A549 treated with Mapracorat at 1 μM for 4 hours (cell line): Measurements from ENCODE around the gene CGB2. TPM values are rescaled to one million over a fixed set of nuclear protein-coding genes. Genes with fewer than 3 reads are reported as not detected.

Experiments used
- total RNA-seq: library from RNA; stranded (reverse); fragments of 200-300 nt; extraction: Qiagen RNA extraction; gene quantifications from 5 replicates; pipeline ENCODE4 v1.2.3, GENCODE V29; 2022

CGB2 gene
- 0.44 TPM in 1 of 5 replicates, not detected in the others for total RNA-seq

DNA sequence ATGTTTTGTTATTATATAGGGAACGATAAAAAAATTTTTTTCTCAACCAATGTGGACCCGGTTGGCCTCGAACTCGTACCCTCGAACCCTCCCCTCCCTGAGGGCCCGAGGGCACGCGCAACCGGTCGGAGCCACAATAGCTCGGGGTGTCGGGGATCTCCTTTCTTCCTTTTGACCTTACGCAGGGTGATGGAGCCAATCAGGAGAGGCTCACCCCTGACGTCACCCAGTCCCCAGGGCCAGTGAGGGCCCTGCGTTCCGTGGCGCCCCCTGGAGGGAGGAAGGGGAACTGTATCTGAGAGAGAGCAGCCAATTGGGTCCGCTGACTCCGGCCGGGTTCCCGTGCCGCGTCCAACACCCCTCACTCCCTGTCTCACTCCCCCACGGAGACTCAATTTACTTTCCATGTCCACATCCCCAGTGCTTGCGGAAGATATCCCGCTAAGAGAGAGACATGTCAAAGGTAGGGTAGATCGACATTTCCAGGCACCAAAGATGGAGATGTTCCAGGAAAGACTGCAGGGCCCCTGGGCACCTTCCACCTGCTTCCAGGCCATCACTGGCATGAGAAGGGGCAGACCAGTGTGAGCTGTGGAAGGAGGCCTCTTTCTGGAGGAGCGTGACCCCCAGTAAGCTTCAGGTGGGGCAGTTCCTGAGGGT lies at the start of gene CGB2:
TSS of gene CGB2 (plus strand) at position 249 of the 660 bp plus-strand sequence. CDS start at position 455, 206 bp downstream.

DNA sequence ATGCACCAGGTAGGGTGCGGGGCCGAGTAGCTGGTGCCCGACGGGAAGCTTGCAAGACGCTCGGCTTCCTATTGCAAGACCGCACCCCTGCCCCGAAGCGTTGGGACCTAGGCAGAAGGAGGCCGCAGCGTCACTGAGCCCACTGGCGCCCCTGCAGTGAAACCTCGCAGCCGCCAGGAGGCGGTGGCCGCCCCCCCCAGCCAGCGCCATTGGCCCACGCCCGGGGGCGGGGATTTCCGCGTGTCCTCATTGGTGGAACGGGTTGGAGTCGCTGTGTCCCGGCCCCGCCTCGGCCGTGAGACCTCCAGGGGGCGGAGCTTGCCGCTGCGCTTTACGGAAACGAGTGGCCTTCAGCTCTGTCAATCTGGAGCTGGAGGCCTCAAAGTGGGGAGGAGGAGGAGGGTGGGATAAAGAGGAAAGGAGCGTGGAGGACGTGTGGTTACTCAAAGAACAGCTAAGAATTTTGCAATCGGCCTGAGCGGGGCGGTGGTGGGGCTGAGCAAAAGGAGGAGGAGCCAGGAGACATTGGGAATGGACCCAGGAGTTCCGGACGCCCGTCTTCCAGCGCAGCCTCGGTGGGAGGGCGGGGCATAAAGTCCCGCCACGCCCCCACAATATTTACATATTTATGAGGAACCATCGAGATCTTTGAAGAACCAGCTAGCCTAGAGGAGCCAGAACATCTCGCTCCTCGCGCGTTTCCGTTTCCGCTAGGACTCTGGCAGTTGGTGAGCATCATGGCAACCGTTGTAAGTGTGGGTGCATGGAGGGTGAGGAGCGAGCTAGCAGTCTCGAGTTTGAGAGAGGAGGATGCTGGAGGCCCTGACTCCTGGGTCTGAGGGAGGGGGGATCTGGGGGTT lies 38.3 kb upstream of the CGB2 start, which contains the start of the genes GYS1 and RUVBL2:
TSS of gene GYS1 (minus strand) at position 135 of the 860 bp plus-strand sequence. CDS start 197 bp downstream, outside the sequence.
TSS of gene RUVBL2 (plus strand) at position 713 of the 860 bp plus-strand sequence. CDS start at position 738, 25 bp downstream.

GRCh38 chr19:49017041-49017665 lies 14.5 kb upstream of the CGB2 start, which contains the start of gene LHB:
Gene LHB (minus strand): TSS chr19:49017091. CDS start chr19:49017081, 10 bp downstream.

GRCh38 chr19:49024233-49024632 lies 7.5 kb upstream of the CGB2 start, which contains the start of gene CGB3:
Gene CGB3 (minus strand): TSS chr19:49024333. CDS start chr19:49023971, 362 bp downstream.

DNA sequence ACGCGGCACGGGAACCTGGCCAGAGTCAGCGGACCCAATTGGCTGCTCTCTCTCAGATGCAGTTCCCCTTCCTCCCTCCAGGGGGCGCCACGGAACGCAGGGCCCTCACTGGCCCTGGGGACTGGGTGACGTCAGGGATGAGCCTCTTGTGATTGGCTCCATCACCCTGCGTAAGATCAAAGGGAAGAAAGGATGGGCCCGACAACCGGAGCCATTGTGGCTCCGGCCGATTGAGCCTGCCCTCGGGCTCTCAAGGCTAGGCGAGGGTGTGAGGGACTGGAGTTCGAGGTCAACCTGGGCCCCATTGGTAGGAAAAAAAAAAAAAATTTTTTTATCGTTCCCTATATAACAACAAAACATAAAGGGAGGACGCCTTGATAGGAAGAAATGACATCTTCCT lies 5.1 kb downstream of the CGB2 start, which contains the start of gene CGB1:
TSS of gene CGB1 (minus strand) at position 81 of the 400 bp plus-strand sequence. CDS start 184 bp downstream, outside the sequence.

DNA sequence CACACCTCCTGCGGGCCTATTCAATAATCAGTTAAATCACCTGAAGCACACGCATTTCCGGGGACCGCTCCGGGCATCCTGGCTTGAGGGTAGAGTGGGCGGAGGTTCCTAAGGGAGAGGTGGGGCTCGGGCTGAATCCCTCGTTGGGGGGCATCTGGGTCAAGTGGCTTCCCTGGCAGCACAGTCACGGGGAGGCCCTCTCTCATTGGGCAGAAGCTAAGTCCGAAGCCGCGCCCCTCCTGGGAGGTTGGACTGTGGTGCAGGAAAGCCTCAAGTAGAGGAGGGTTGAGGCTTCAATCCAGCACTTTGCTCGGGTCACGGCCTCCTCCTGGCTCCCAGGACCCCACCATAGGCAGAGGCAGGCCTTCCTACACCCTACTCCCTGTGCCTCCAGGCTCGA lies 11.9 kb downstream of the CGB2 start, which contains the start of gene CGB5:
TSS of gene CGB5 (plus strand) at position 301 of the 400 bp plus-strand sequence. CDS start 362 bp downstream, outside the sequence.

GRCh38 chr19:49049011-49049410 lies 17.3 kb downstream of the CGB2 start, which contains the start of gene CGB8:
Gene CGB8 (minus strand): TSS chr19:49049111. CDS start chr19:49048739, 372 bp downstream.

DNA sequence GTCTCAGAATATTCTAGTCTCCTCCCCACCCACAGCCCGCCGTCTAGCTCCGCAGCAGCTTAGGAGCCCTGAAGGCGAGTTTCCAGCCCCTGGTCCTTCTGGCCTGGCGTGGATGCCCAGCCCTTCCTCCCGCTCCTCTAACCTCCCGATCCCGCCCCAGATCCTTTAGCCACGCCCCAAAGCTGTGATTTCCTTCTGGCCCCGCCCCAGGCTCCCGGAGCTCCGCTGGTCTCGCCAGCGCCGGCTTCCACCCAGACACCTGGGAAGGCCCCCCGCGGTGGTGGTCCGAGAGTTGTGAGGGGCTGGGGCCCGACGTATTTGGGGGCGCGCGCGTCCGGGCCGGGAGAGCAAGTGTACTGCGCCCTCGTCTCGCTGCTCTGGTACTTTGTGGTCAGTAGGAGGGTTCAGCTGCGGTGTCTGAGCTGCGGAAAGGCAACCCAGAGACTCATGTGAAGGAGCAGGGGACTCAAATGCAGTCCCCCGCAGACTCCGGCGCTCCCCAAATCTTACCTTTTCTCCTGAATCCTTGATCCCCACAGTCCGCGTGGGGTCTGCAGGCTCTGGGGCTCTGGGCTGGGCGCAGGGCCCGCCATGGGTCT lies 26.0 kb downstream of the CGB2 start, which contains the start of gene CGB7:
TSS of gene CGB7 (minus strand) at position 114 of the 599 bp plus-strand sequence. CDS start 2,374 bp downstream, outside the sequence.

GRCh38 chr19:49064768-49065611 lies 33.3 kb downstream of the CGB2 start, which contains the start of gene NTF4:
Gene NTF4 (minus strand): TSS chr19:49064818. CDS start chr19:49061997, 2,821 bp downstream.

Other genes with a start within 250 kb of the CGB2 start
- 51.8 to 64.0 TPM (median 60.0 TPM) in 5 replicates for gene BCAT2, start 220.9 kb upstream of the CGB2 start, total RNA-seq
- 12.3 to 15.1 TPM (median 12.8 TPM) in 5 replicates for gene HSD17B14, start 195.4 kb upstream of the CGB2 start, total RNA-seq
- 1.2 to 2.0 TPM (median 1.8 TPM) in 5 replicates for gene PLEKHA4, start 163.3 kb upstream of the CGB2 start, total RNA-seq
- 81.6 to 126 TPM (median 104 TPM) in 5 replicates for gene PPP1R15A, start 159.5 kb upstream of the CGB2 start, total RNA-seq
- gene TULP2, start 133.1 kb upstream of the CGB2 start, total RNA-seq: not detected in 5 replicates
- gene NUCB1, start 131.6 kb upstream of the CGB2 start, total RNA-seq: 201 to 205 TPM (median 202 TPM) in 5 replicates
- gene DHDH, start 98.2 kb upstream of the CGB2 start, total RNA-seq: 0.80 to 2.3 TPM (median 1.2 TPM) in 5 replicates
- 272 to 378 TPM (median 341 TPM) in 5 replicates for gene BAX, start 77.0 kb upstream of the CGB2 start, total RNA-seq
- 17,118 to 23,794 TPM (median 18,268 TPM) in 5 replicates for gene FTL, start 66.6 kb upstream of the CGB2 start, total RNA-seq
- gene GYS1, start 38.6 kb upstream of the CGB2 start, total RNA-seq: 18.8 to 23.7 TPM (median 19.5 TPM) in 5 replicates
- gene RUVBL2, start 38.0 kb upstream of the CGB2 start, total RNA-seq: 221 to 255 TPM (median 225 TPM) in 5 replicates
- gene LHB, start 14.8 kb upstream of the CGB2 start, total RNA-seq: not detected in 5 replicates
- 0.64 TPM in 1 of 5 replicates, not detected in the others for gene CGB3, start 7.6 kb upstream of the CGB2 start, total RNA-seq
- not detected in 5 replicates for gene CGB1, start 5.0 kb downstream of the CGB2 start, total RNA-seq
- gene CGB5, start 12.0 kb downstream of the CGB2 start, total RNA-seq: 0.38 to 0.85 TPM (median 0.62 TPM) in 4 of 5 replicates, not detected in the other
- 2.4 to 3.4 TPM (median 3.2 TPM) in 5 replicates for gene CGB8, start 17.2 kb downstream of the CGB2 start, total RNA-seq
- gene CGB7, start 25.9 kb downstream of the CGB2 start, total RNA-seq: 0.36 to 0.83 TPM (median 0.53 TPM) in 5 replicates
- gene NTF4, start 32.9 kb downstream of the CGB2 start, total RNA-seq: 0.35 to 1.6 TPM (median 0.63 TPM) in 5 replicates
- gene KCNA7, start 40.8 kb downstream of the CGB2 start, total RNA-seq: not detected in 5 replicates
- 286 to 352 TPM (median 322 TPM) in 5 replicates for gene SNRNP70, start 53.6 kb downstream of the CGB2 start, total RNA-seq
- gene LIN7B, start 82.5 kb downstream of the CGB2 start, total RNA-seq: 5.5 to 8.7 TPM (median 7.2 TPM) in 5 replicates
- gene C19orf73, start 87.3 kb downstream of the CGB2 start, total RNA-seq: 1.2 to 2.4 TPM (median 1.6 TPM) in 5 replicates
- 4.7 to 9.0 TPM (median 8.0 TPM) in 5 replicates for gene PPFIA3, start 87.7 kb downstream of the CGB2 start, total RNA-seq
- gene HRC, start 123.5 kb downstream of the CGB2 start, total RNA-seq: not detected in 5 replicates
- 8.4 to 11.5 TPM (median 9.5 TPM) in 5 replicates for gene TRPM4, start 125.9 kb downstream of the CGB2 start, total RNA-seq